Measurements from ENCODE around the gene PLPPR4.

The PLPPR4 gene

GRCh38 chr1:99264201-99265021, at the start of gene PLPPR4:
Gene PLPPR4 (plus strand): TSS chr1:99264492. CDS start chr1:99264594, 102 bp downstream.
- Histone ChIP-seq H3K4me3 (ENCODE audit: low read depth in 1 of 5, low read length in 5 of 5) (peak within 1 kb of the TSS; percentile 60 to 87 (median 81)), H3K4me1 (ENCODE audit: control insufficient read depth in 5 of 5, insufficient read depth in 5 of 5, low read length in 5 of 5) (peaks cover 5 to 15% (median 13%) of the 10 kb centered on the region in 5 donors), H3K36me3 (ENCODE audit: control insufficient read depth in 5 of 5, insufficient read depth in 5 of 5, low read length in 5 of 5) (no peaks in the 10 kb centered on the region), H3K27ac (ENCODE audit: low read depth, low read length) (no peak within 1 kb of the TSS), H3K9me3 (ENCODE audit: control insufficient read depth in 5 of 5, low read length in 5 of 5) (peaks cover 0 to 3% (median 0%) of the 10 kb centered on the region in 5 donors), H3K27me3 (ENCODE audit: control insufficient read depth in 5 of 5, insufficient read depth in 4 of 5, low read length in 5 of 5) (peaks cover 0 to 8% (median 0%) of the 10 kb centered on the region in 5 donors), H3K9ac (ENCODE audit: low read length in 5 of 5) (peak within 1 kb of the TSS in 2 of 5 donors; percentile 6 to 48)

- Histone ChIP-seq H3K27me3 (ENCODE audit: control insufficient read depth in 5 of 5, insufficient read depth in 4 of 5, low read length in 5 of 5) (no peaks in the 10 kb centered on the region), H3K36me3 (ENCODE audit: control insufficient read depth in 5 of 5, insufficient read depth in 5 of 5, low read length in 5 of 5) (no peaks in the 10 kb centered on the region)
Observed at GRCh38 chr1:99216956-99217355, 47.3 kb upstream of the PLPPR4 start.

GRCh38 chr1:99217599-99217998, 46.7 kb upstream of the PLPPR4 start:
- Histone ChIP-seq H3K9me3 (ENCODE audit: control insufficient read depth in 5 of 5, low read length in 5 of 5) (peaks cover 0 to 8% (median 0%) of the 10 kb centered on the region in 5 donors), H3K27me3 (ENCODE audit: control insufficient read depth in 5 of 5, insufficient read depth in 4 of 5, low read length in 5 of 5) (no peaks in the 10 kb centered on the region), H3K9ac (ENCODE audit: low read length in 5 of 5) (no peak overlapping the region), H3K4me3 (ENCODE audit: low read depth in 1 of 5, low read length in 5 of 5) (no peak overlapping the region), H3K27ac (ENCODE audit: low read depth, low read length) (no peak overlapping the region), H3K4me1 (ENCODE audit: control insufficient read depth in 5 of 5, insufficient read depth in 5 of 5, low read length in 5 of 5) (no peaks in the 10 kb centered on the region), H3K36me3 (ENCODE audit: control insufficient read depth in 5 of 5, insufficient read depth in 5 of 5, low read length in 5 of 5) (no peaks in the 10 kb centered on the region)

More at GRCh38 chr1:99216956-99217355, 47.3 kb upstream of the PLPPR4 start:
- no peak overlapping the region for H3K9ac ChIP-seq (ENCODE audit: low read length in 5 of 5)
- peaks cover 0 to 8% (median 0%) of the 10 kb centered on the region in 5 donors for H3K9me3 ChIP-seq (ENCODE audit: control insufficient read depth in 5 of 5, low read length in 5 of 5)
- H3K4me1 ChIP-seq (ENCODE audit: control insufficient read depth in 5 of 5, insufficient read depth in 5 of 5, low read length in 5 of 5), result no peaks in the 10 kb centered on the region
- no peak overlapping the region for H3K27ac ChIP-seq (ENCODE audit: low read depth, low read length)
- H3K4me3 ChIP-seq (ENCODE audit: low read depth in 1 of 5, low read length in 5 of 5), result no peak overlapping the region

GRCh38 chr1:99218572-99218971, 45.7 kb upstream of the PLPPR4 start:
- Histone ChIP-seq H3K4me1 (ENCODE audit: control insufficient read depth in 5 of 5, insufficient read depth in 5 of 5, low read length in 5 of 5) (no peaks in the 10 kb centered on the region), H3K27ac (ENCODE audit: low read depth, low read length) (no peak overlapping the region), H3K36me3 (ENCODE audit: control insufficient read depth in 5 of 5, insufficient read depth in 5 of 5, low read length in 5 of 5) (no peaks in the 10 kb centered on the region), H3K9ac (ENCODE audit: low read length in 5 of 5) (no peak overlapping the region), H3K4me3 (ENCODE audit: low read depth in 1 of 5, low read length in 5 of 5) (no peak overlapping the region), H3K27me3 (ENCODE audit: control insufficient read depth in 5 of 5, insufficient read depth in 4 of 5, low read length in 5 of 5) (no peaks in the 10 kb centered on the region), H3K9me3 (ENCODE audit: control insufficient read depth in 5 of 5, low read length in 5 of 5) (peaks cover 0 to 8% (median 0%) of the 10 kb centered on the region in 5 donors)

GRCh38 chr1:99218999-99219398, 45.3 kb upstream of the PLPPR4 start:
- H3K4me3 ChIP-seq (ENCODE audit: low read depth in 1 of 5, low read length in 5 of 5), result no peak overlapping the region
- no peaks in the 10 kb centered on the region for H3K27me3 ChIP-seq (ENCODE audit: control insufficient read depth in 5 of 5, insufficient read depth in 4 of 5, low read length in 5 of 5)
- H3K27ac ChIP-seq (ENCODE audit: low read depth, low read length), result no peak overlapping the region
- no peaks in the 10 kb centered on the region for H3K4me1 ChIP-seq (ENCODE audit: control insufficient read depth in 5 of 5, insufficient read depth in 5 of 5, low read length in 5 of 5)
- H3K36me3 ChIP-seq (ENCODE audit: control insufficient read depth in 5 of 5, insufficient read depth in 5 of 5, low read length in 5 of 5), result no peaks in the 10 kb centered on the region
- peaks cover 0 to 8% (median 0%) of the 10 kb centered on the region in 5 donors for H3K9me3 ChIP-seq (ENCODE audit: control insufficient read depth in 5 of 5, low read length in 5 of 5)
- H3K9ac ChIP-seq (ENCODE audit: low read length in 5 of 5), result no peak overlapping the region

GRCh38 chr1:99227056-99227897, 37.0 kb upstream of the PLPPR4 start:
- Histone ChIP-seq H3K27me3 (ENCODE audit: control insufficient read depth in 5 of 5, insufficient read depth in 4 of 5, low read length in 5 of 5) (no peaks in the 10 kb centered on the region), H3K9ac (ENCODE audit: low read length in 5 of 5) (no peak overlapping the region), H3K36me3 (ENCODE audit: control insufficient read depth in 5 of 5, insufficient read depth in 5 of 5, low read length in 5 of 5) (no peaks in the 10 kb centered on the region), H3K4me1 (ENCODE audit: control insufficient read depth in 5 of 5, insufficient read depth in 5 of 5, low read length in 5 of 5) (no peaks in the 10 kb centered on the region), H3K9me3 (ENCODE audit: control insufficient read depth in 5 of 5, low read length in 5 of 5) (no peaks in the 10 kb centered on the region), H3K4me3 (ENCODE audit: low read depth in 1 of 5, low read length in 5 of 5) (no peak overlapping the region), H3K27ac (ENCODE audit: low read depth, low read length) (no peak overlapping the region)

GRCh38 chr1:99228153-99228552, 36.1 kb upstream of the PLPPR4 start:
- Histone ChIP-seq H3K9me3 (ENCODE audit: control insufficient read depth in 5 of 5, low read length in 5 of 5) (no peaks in the 10 kb centered on the region), H3K4me3 (ENCODE audit: low read depth in 1 of 5, low read length in 5 of 5) (no peak overlapping the region), H3K4me1 (ENCODE audit: control insufficient read depth in 5 of 5, insufficient read depth in 5 of 5, low read length in 5 of 5) (no peaks in the 10 kb centered on the region), H3K27ac (ENCODE audit: low read depth, low read length) (no peak overlapping the region), H3K9ac (ENCODE audit: low read length in 5 of 5) (no peak overlapping the region), H3K36me3 (ENCODE audit: control insufficient read depth in 5 of 5, insufficient read depth in 5 of 5, low read length in 5 of 5) (no peaks in the 10 kb centered on the region), H3K27me3 (ENCODE audit: control insufficient read depth in 5 of 5, insufficient read depth in 4 of 5, low read length in 5 of 5) (no peaks in the 10 kb centered on the region)

GRCh38 chr1:99229122-99229521, 35.2 kb upstream of the PLPPR4 start:
- Histone ChIP-seq H3K27me3 (ENCODE audit: control insufficient read depth in 5 of 5, insufficient read depth in 4 of 5, low read length in 5 of 5) (no peaks in the 10 kb centered on the region), H3K9ac (ENCODE audit: low read length in 5 of 5) (no peak overlapping the region), H3K4me3 (ENCODE audit: low read depth in 1 of 5, low read length in 5 of 5) (no peak overlapping the region), H3K36me3 (ENCODE audit: control insufficient read depth in 5 of 5, insufficient read depth in 5 of 5, low read length in 5 of 5) (no peaks in the 10 kb centered on the region), H3K27ac (ENCODE audit: low read depth, low read length) (no peak overlapping the region), H3K9me3 (ENCODE audit: control insufficient read depth in 5 of 5, low read length in 5 of 5) (no peaks in the 10 kb centered on the region), H3K4me1 (ENCODE audit: control insufficient read depth in 5 of 5, insufficient read depth in 5 of 5, low read length in 5 of 5) (no peaks in the 10 kb centered on the region)

- Histone ChIP-seq H3K27me3 (ENCODE audit: control insufficient read depth in 5 of 5, insufficient read depth in 4 of 5, low read length in 5 of 5) (no peaks in the 10 kb centered on the region), H3K36me3 (ENCODE audit: control insufficient read depth in 5 of 5, insufficient read depth in 5 of 5, low read length in 5 of 5) (no peaks in the 10 kb centered on the region), H3K9me3 (ENCODE audit: control insufficient read depth in 5 of 5, low read length in 5 of 5) (no peaks in the 10 kb centered on the region), H3K4me3 (ENCODE audit: low read depth in 1 of 5, low read length in 5 of 5) (no peak overlapping the region), H3K9ac (ENCODE audit: low read length in 5 of 5) (no peak overlapping the region), H3K4me1 (ENCODE audit: control insufficient read depth in 5 of 5, insufficient read depth in 5 of 5, low read length in 5 of 5) (no peaks in the 10 kb centered on the region), H3K27ac (ENCODE audit: low read depth, low read length) (no peak overlapping the region)
Observed at GRCh38 chr1:99230695-99231094, 33.6 kb upstream of the PLPPR4 start.

- Histone ChIP-seq H3K4me1 (ENCODE audit: control insufficient read depth in 5 of 5, insufficient read depth in 5 of 5, low read length in 5 of 5) (no peaks in the 10 kb centered on the region), H3K4me3 (ENCODE audit: low read depth in 1 of 5, low read length in 5 of 5) (no peak overlapping the region), H3K9me3 (ENCODE audit: control insufficient read depth in 5 of 5, low read length in 5 of 5) (no peaks in the 10 kb centered on the region), H3K36me3 (ENCODE audit: control insufficient read depth in 5 of 5, insufficient read depth in 5 of 5, low read length in 5 of 5) (no peaks in the 10 kb centered on the region), H3K9ac (ENCODE audit: low read length in 5 of 5) (no peak overlapping the region), H3K27me3 (ENCODE audit: control insufficient read depth in 5 of 5, insufficient read depth in 4 of 5, low read length in 5 of 5) (no peaks in the 10 kb centered on the region), H3K27ac (ENCODE audit: low read depth, low read length) (no peak overlapping the region)
Observed at GRCh38 chr1:99232172-99232571, 32.1 kb upstream of the PLPPR4 start.

Data from subcutaneous abdominal adipose tissue (tissue), 5 donors.